ENCODE data around the gene EXOC3L4. TPM values are rescaled to one million over a fixed set of nuclear protein-coding genes. Genes with fewer than 3 reads are reported as not detected.

The EXOC3L4 gene
- polyA plus RNA-seq, 1 of the 3 experiments (the other 2 are of a cell fraction) = 0.46 TPM

GRCh38 chr14:103089386-103090335 lies 4.9 kb upstream of the EXOC3L4 start:
- WGBS (ENCODE audit: low lambda C conversion rate) = 91% methylated on average over 22 of the region's 28 CpGs
- H3F3A ChIP-seq (replicated peaks; ENCODE audit: insufficient read depth) = no peaks in the 10 kb centered on the region
- no peak overlapping the region for H3K4me2 ChIP-seq
- H4K20me1 ChIP-seq (ENCODE audit: insufficient read depth) = no peaks in the 10 kb centered on the region
- no peak overlapping the region for H3K4me3 ChIP-seq (ENCODE audit: low read depth in 2 of 2, low read length in 1 of 2)
- CTCF ChIA-PET = interaction anchor here (0.6 to 6.3 kb wide), 6 partner anchors 11 to 203 kb away, joined by 3 to 69 read pairs (median 5); no protein-coding TSS in a partner anchor
- no peaks in the 10 kb centered on the region for H3K9me3 ChIP-seq
- no peak overlapping the region for H3K9ac ChIP-seq
- H2AFZ ChIP-seq (ENCODE audit: low read depth) = no peak overlapping the region
- H3K36me3 ChIP-seq (replicated peaks in 1 of 2; ENCODE audit: control insufficient read depth in 1 of 2, insufficient read depth in 2 of 2, low read length in 1 of 2) = no peaks in the 10 kb centered on the region
- H3K79me2 ChIP-seq (ENCODE audit: insufficient read depth) = no peaks in the 10 kb centered on the region
- no peak for DNase-seq
- H3K4me1 ChIP-seq (ENCODE audit: control insufficient read depth in 1 of 2, insufficient read depth in 2 of 2, low read depth in 1 of 2, low read length in 1 of 2) = peaks cover 0 to 4% of the 10 kb centered on the region in 2 experiments; a peak in 1 of 4 replicates
- TF ChIP-seq MEF2A (IDR thresholded peaks at IDR 0.05; ENCODE audit: borderline replicate concordance, low read depth) = no peak
- TF ChIP-seq FOXM1 (IDR thresholded peaks at IDR 0.05; ENCODE audit: low read depth) = no peak
- no peak for TF ChIP-seq MAX (IDR thresholded peaks at IDR 0.05; ENCODE audit: low read depth)
- no peak for TF ChIP-seq MXI1 (IDR thresholded peaks at IDR 0.05; ENCODE audit: low read depth, low read length)
- no peak for TF ChIP-seq NRF1 (IDR thresholded peaks at IDR 0.05; ENCODE audit: low read depth, low read length)
- no peak for TF ChIP-seq RCOR1 (IDR thresholded peaks at IDR 0.05; ENCODE audit: low read length)
- TF ChIP-seq NFIC (IDR thresholded peaks at IDR 0.05; ENCODE audit: borderline replicate concordance) = no peak
- POLR2A ChIA-PET = no interaction called here
- peaks cover 6% of the 10 kb centered on the region for H3K27me3 ChIP-seq (ENCODE audit: insufficient read depth)
- no peaks in the 10 kb centered on the region for H3K9me2 ChIP-seq
- no peak overlapping the region for H3K27ac ChIP-seq (ENCODE audit: low read depth in 2 of 2, low read length in 1 of 2)

GRCh38 chr14:103090481-103091020 lies 4.0 kb upstream of the EXOC3L4 start:
- ChIA-PET CTCF (interaction anchor here (0.6 to 6.3 kb wide), 9 partner anchors 10 to 202 kb away, joined by 3 to 69 read pairs (median 3); no protein-coding TSS in a partner anchor), POLR2A (no interaction called here)
- no peak overlapping the region for H3K27ac ChIP-seq (ENCODE audit: low read depth in 2 of 2, low read length in 1 of 2)

More at GRCh38 chr14:103090481-103091020, 4.0 kb upstream of the EXOC3L4 start:
- Histone ChIP-seq H3K79me2 (ENCODE audit: insufficient read depth) (no peaks in the 10 kb centered on the region), H3K4me1 (ENCODE audit: control insufficient read depth in 1 of 2, insufficient read depth in 2 of 2, low read depth in 1 of 2, low read length in 1 of 2) (peaks cover 0 to 4% of the 10 kb centered on the region in 2 experiments; a peak in 1 of 4 replicates), H4K20me1 (ENCODE audit: insufficient read depth) (no peaks in the 10 kb centered on the region), H3K27me3 (ENCODE audit: insufficient read depth) (no peaks in the 10 kb centered on the region; the same call in 1 of the 2 replicates), H3K4me3 (ENCODE audit: low read depth in 2 of 2, low read length in 1 of 2) (no peak overlapping the region), H3K9me3 (no peaks in the 10 kb centered on the region), H2AFZ (ENCODE audit: low read depth) (no peak overlapping the region), H3K36me3 (replicated peaks in 1 of 2; ENCODE audit: control insufficient read depth in 1 of 2, insufficient read depth in 2 of 2, low read length in 1 of 2) (no peaks in the 10 kb centered on the region), H3F3A (replicated peaks; ENCODE audit: insufficient read depth) (peaks cover under 1% of the 10 kb centered on the region), H3K9me2 (no peaks in the 10 kb centered on the region), H3K9ac (no peak overlapping the region), H3K4me2 (no peak overlapping the region)
- WGBS (ENCODE audit: low lambda C conversion rate) = 92% methylated on average over 7 of the region's 12 CpGs
- DNase-seq = no peak
- TF ChIP-seq MXI1 (IDR thresholded peaks at IDR 0.05; ENCODE audit: low read depth, low read length) (no peak), MAX (IDR thresholded peaks at IDR 0.05; ENCODE audit: low read depth) (no peak), FOSL2 (IDR thresholded peaks at IDR 0.05; ENCODE audit: borderline replicate concordance, low read depth) (no peak), GATA2 (CRISPR knock-in tag; IDR thresholded peaks at IDR 0.05) (no peak)

Measured in SK-N-SH (cell line).